Muscle layer of duodenum (tissue), 2 donors: ENCODE data around the gene TTC31.

ENCODE experiments used
- H3K27ac ChIP-seq: one replicate; pipeline ENCODE4 v1.7.0; 2013; ENCODE audit warnings: mild to moderate bottlenecking, low read length
- H3K27me3 ChIP-seq: one replicate; pipeline ENCODE4 v1.7.0; 2013; ENCODE audit warnings: low read depth, mild to moderate bottlenecking, control low read depth, low read length
- H3K36me3 ChIP-seq, 2 donors: one replicate each; pipeline ENCODE4 v1.7.0; 2013; ENCODE audit warnings: low read length in 2 of 2, control low read depth in 1 of 2, mild to moderate bottlenecking in 1 of 2; ENCODE audit not compliant: insufficient read depth in 2 of 2, control insufficient read depth in 1 of 2
- H3K4me1 ChIP-seq, 2 donors: one replicate each; pipeline ENCODE4 v1.7.0; 2013; ENCODE audit warnings: low read length in 2 of 2, mild to moderate bottlenecking in 2 of 2, control low read depth in 1 of 2, moderate library complexity in 1 of 2; ENCODE audit not compliant: insufficient read depth in 2 of 2, control insufficient read depth in 1 of 2
- H3K4me3 ChIP-seq, 2 donors: one replicate each; pipeline ENCODE4 v1.7.0; 2013; ENCODE audit warnings: low read length in 2 of 2, low read depth in 1 of 2, mild to moderate bottlenecking in 1 of 2
- H3K9me3 ChIP-seq, 2 donors: one replicate each; pipeline ENCODE4 v1.7.0; 2013; ENCODE audit warnings: low read length in 2 of 2, control low read depth in 1 of 2, mild to moderate bottlenecking in 1 of 2; ENCODE audit not compliant: control insufficient read depth in 1 of 2
- donor health status: healthy.

TTC31 gene

GRCh38 chr2:74482801-74483674, at the start of gene TTC31, which contains the start of gene CCDC142:
TSS of gene TTC31 (plus strand) at chr2:74483081. CDS start at chr2:74483096, 15 bp downstream.
TSS of gene CCDC142 (minus strand) at chr2:74482998. CDS start at chr2:74482837, 161 bp downstream.
- Histone ChIP-seq H3K4me3 (peak within 1 kb of the TSS; percentile 98), H3K36me3 (peaks cover 7 to 18% of the 10 kb centered on the region in 2 donors)

DNA sequence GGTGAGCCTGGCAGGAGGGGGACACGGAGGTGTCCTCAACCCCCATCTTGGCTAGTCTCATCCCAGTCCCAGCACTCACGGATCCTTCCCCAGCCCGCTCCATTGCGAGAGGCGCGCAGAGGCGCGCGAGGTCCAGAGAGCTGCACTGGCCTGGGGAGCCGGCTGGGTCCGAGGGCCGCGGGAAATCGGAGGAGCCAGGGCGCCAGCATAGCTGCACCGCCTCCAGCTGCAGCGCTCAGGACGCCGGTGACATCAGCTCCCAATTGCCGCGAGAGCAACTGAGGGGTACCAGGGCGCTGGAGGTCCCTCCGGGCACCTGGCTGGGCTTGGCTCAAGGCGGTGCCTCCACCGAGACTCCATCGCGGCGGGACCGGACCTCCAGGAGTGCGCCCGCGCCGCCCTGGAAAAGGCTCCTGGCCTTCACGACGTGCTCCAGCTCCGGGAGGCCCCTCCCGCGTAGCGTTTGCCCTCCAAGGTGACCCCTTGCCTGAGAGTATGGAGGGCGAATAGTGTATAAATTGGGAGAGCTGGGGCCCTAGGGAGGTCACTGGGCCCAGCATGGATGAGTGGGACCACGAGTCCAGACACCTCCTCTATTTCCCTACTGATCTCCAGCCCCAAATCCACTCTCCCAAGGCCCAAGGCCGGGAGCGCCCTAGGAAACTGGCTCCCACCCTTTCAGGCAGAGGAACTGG, 46.6 kb upstream of the TTC31 start:
- no peak overlapping the region for H3K27ac ChIP-seq
- H3K4me3 ChIP-seq: peak overlapping the region in 1 of 2 donors; percentile 11
- H3K4me1 ChIP-seq: peaks cover 11 to 44% of the 10 kb centered on the region in 2 donors
- peaks cover 0 to 14% of the 10 kb centered on the region in 2 donors for H3K36me3 ChIP-seq
- H3K9me3 ChIP-seq: no peaks in the 10 kb centered on the region
- H3K27me3 ChIP-seq: no peaks in the 10 kb centered on the region

More at GRCh38 chr2:74482801-74483674, at the start of gene TTC31, which contains the start of gene CCDC142:
- Histone ChIP-seq H3K9me3 (no peaks in the 10 kb centered on the region), H3K4me1 (peaks cover 13 to 30% of the 10 kb centered on the region in 2 donors), H3K27ac (peak within 1 kb of the TSS; percentile 96), H3K27me3 (no peaks in the 10 kb centered on the region)

GRCh38 chr2:74436848-74437695, 45.8 kb upstream of the TTC31 start:
- H3K4me3 ChIP-seq: peak overlapping the region in 1 of 2 donors; percentile 11
- H3K4me1 ChIP-seq: peaks cover 11 to 46% of the 10 kb centered on the region in 2 donors
- no peaks in the 10 kb centered on the region for H3K9me3 ChIP-seq
- no peak overlapping the region for H3K27ac ChIP-seq
- H3K36me3 ChIP-seq: peaks cover 0 to 6% of the 10 kb centered on the region in 2 donors
- peaks cover 2% of the 10 kb centered on the region for H3K27me3 ChIP-seq

DNA sequence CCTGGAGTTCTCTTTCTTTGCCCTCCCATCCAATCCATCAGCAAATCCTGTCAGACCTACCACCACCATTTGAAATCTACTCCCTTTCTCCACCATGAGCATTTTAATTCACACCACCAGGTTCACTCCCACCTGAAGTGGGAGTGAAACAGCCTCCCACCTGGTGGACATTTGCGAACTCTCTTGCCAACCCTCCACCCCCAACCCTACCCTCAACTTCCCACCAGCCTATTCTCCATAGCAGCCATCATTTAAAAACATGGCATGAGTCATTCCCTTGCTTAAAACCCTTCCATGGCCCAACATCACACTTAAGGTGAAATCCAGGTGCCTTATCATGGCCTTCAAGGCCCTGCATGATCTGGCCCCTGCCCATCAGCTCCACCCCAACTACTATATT, 44.6 kb upstream of the TTC31 start:
- Histone ChIP-seq H3K27ac (no peak overlapping the region), H3K27me3 (peaks cover 7% of the 10 kb centered on the region), H3K4me1 (peaks cover 11 to 46% of the 10 kb centered on the region in 2 donors), H3K4me3 (peak overlapping the region; percentile 69 to 70), H3K36me3 (no peaks in the 10 kb centered on the region), H3K9me3 (no peaks in the 10 kb centered on the region)

DNA sequence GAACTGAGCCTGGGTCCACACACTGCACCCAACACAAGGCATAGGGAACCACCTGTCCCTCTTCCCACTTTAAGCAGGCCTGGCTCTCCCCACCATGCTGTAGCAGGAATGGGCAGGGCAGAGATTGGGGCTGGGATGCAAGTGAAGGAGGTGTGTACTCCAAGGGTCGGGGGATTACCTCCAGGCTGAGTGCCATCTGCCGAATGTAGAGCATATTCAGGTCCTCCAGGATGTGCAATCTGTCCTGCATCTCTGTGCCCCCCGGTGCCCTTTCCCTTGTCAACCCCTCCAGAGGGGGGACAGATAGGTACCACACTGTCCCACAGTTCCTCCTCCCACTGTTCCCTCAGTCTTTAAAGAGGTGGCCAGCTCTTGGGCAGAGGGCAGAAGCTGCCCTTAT, 43.5 kb upstream of the TTC31 start:
- Histone ChIP-seq H3K36me3 (no peaks in the 10 kb centered on the region), H3K4me3 (peak overlapping the region; percentile 69 to 70), H3K4me1 (peaks cover 11 to 46% of the 10 kb centered on the region in 2 donors), H3K27me3 (peaks cover 7% of the 10 kb centered on the region), H3K27ac (peak overlapping the region; percentile 72), H3K9me3 (no peaks in the 10 kb centered on the region)

GRCh38 chr2:74439803-74440377, 43.0 kb upstream of the TTC31 start:
- Histone ChIP-seq H3K9me3 (no peaks in the 10 kb centered on the region), H3K27me3 (peaks cover 7% of the 10 kb centered on the region), H3K27ac (peak overlapping the region; percentile 72), H3K4me3 (peak overlapping the region; percentile 69 to 70), H3K36me3 (no peaks in the 10 kb centered on the region), H3K4me1 (peaks cover 11 to 46% of the 10 kb centered on the region in 2 donors)

DNA sequence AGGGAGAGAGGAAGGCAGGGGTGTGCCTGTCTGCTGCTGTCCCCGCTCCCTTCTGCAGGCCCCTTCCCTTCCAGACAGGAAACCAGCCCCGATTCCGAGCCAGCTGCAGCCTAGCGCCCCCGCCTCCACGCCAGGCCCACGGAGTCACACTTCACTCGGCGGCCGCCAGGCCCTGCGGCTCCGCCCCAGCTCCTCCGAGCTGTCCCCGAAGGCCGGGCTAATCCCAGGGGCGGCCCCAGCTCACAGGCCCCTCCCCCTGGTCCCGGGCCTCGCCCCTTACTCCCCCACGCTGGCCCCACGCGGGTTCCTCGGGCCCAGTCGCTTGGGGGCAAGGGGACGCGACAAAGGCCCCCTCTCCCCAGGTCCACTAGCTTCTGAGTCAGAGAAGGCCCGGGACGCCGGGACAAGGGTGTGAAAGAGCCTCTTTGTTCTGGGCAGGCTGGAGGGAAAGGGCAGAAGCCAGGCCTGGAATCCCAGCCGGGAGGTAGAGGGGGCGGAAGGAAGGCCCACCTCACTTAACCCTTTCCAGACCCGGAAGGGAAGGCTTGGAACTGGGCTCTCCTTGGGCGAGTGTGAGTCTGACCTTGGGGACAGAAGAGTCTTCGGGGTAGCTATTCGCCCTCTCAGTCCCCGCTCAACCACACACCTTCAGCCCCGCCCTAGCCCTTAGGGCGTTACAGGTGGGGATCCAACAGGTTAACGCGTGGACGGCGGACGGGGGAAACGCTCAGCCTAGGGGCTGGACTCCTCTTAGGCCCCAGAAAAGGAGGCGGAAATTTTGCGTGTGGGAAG, 42.3 kb upstream of the TTC31 start:
- Histone ChIP-seq H3K9me3 (no peaks in the 10 kb centered on the region), H3K4me1 (peaks cover 11 to 46% of the 10 kb centered on the region in 2 donors), H3K27me3 (peaks cover 7% of the 10 kb centered on the region), H3K27ac (peak overlapping the region; percentile 91), H3K36me3 (no peaks in the 10 kb centered on the region), H3K4me3 (peak overlapping the region; percentile 69 to 70)

DNA sequence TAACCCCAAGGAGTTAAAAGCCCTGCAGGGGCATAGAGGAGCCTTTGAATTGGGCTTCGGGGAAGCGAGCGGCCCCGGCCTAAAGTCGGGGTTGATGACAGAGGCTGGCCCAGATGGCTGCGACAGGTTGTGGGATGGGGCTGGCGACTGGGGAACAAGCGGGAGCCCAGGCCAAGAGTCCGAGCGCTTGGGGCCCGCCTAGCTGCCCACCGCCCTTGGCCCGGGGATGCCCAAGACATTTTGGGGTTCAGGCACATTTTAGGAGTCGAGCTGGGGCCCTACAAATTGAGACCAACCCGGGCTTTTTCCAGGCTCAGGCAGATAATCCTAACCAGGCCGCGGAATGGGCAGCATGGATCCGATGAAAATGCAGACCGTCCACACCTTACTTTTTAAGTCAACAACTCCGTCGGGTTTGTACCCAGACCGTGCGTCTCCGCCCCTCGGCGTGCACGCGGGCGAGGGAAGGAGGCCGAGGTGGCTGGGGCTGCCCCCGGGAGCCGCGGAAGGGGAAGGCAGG, 41.7 kb upstream of the TTC31 start:
- Histone ChIP-seq H3K4me1 (peaks cover 11 to 45% of the 10 kb centered on the region in 2 donors), H3K27ac (peak overlapping the region; percentile 91)

DNA sequence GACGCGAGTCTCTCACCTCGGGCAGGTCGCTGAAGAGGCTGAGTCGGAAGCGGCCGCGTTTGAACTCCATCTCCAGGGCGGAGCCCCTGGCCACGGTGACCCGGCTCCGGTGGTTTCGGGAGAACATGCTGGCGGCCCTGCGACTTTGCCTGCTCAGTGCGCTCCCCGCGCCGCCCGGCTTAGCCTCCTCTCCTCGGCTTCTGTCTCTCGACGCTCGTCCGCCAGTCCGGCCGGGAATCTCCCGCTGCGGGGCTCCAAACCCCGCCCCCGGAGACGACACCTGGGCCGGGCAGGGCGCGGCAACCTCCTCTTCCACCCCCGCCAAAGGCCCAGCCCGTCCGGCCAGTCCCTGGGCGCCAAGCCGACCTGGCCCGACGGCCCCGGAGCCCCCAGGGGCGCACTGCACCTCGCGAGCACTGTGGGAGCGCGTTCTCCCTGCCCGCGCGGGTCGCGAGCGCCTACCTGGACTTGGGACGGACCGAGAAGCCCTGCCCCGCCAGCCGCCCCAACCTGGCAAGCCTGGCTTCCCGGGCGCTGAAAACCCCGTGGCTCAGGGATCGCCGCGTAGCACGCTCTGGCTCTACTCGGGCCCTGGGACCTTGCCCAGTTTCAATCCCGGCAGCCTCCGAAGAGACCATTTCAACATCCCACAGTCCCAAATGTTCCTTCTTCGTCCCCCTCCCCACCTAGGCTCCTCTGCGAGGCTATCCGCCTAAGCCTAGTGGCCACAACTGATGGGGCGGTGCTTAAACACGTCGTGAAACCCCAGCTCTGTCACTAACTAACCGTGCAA, 41.0 kb upstream of the TTC31 start, which contains the start of gene RTKN:
Gene RTKN (minus strand): TSS at position 248 of the 793 bp plus-strand sequence. CDS start 121 bp downstream, at position 127.
- Histone ChIP-seq H3K27me3 (peaks cover 7% of the 10 kb centered on the region), H3K4me3 (peak within 1 kb of the TSS; percentile 69 to 70), H3K36me3 (no peaks in the 10 kb centered on the region), H3K9me3 (no peaks in the 10 kb centered on the region), H3K4me1 (peaks cover 11 to 39% of the 10 kb centered on the region in 2 donors), H3K27ac (peak within 1 kb of the TSS; percentile 91)

More for the DNA sequence above, 41.7 kb upstream of the TTC31 start:
- H3K9me3 ChIP-seq: no peaks in the 10 kb centered on the region
- H3K27me3 ChIP-seq: peaks cover 7% of the 10 kb centered on the region
- H3K4me3 ChIP-seq: peak overlapping the region; percentile 69 to 70
- H3K36me3 ChIP-seq: no peaks in the 10 kb centered on the region
